T-helper 1 cell treated with Interleukin-12 subunit alpha and Interleukin-12 subunit beta and Interleukin-4 antibody, amounts not matched to agents 30 μg/mL and 1 μg/mL, for 36 hours (primary cell): ENCODE measurements around the gene CLDN7.

Source experiments
- H3K27ac Mint-ChIP-seq: one replicate; pipeline ENCODE4 v1.8.0; 2021; ENCODE audit warnings: mild to moderate bottlenecking, mixed read lengths
- H3K27me3 Mint-ChIP-seq: one replicate; pipeline ENCODE4 v1.8.0; 2021; ENCODE audit warnings: low read depth, mixed read lengths
- H3K36me3 Mint-ChIP-seq: one replicate; pipeline ENCODE4 v1.8.0; 2021; ENCODE audit warnings: low read depth, mixed read lengths
- H3K4me1 Mint-ChIP-seq: one replicate; pipeline ENCODE4 v1.8.0; 2021; ENCODE audit warnings: low read depth, mixed read lengths
- H3K4me3 Mint-ChIP-seq: one replicate; pipeline ENCODE4 v1.8.0; 2021; ENCODE audit warnings: mild to moderate bottlenecking, moderate library complexity, mixed read lengths
- H3K9me3 Mint-ChIP-seq: one replicate; pipeline ENCODE4 v1.8.0; 2021; ENCODE audit warnings: mixed read lengths

The CLDN7 gene

DNA sequence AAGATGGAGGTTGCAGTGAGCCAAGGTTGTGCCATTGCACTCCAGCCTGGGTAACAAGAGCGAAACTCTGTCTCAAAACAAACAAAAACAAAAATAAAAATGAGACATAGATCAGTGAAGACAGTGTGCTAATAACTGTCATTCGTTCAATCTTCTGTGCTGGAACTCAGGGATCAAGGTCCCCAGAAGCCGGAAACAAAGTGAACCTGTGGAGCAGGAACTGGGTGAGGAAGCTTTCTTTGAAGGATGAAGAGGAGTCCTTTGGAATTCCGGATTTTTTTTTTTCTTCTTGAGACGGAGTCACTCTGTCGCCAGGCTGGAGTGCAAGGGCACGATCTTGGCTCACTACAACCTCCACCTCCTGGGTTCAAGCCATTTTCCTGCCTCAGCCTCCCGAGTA is 17.2 kb upstream of the CLDN7 start:
- Mint-ChIP-seq H3K4me3 (no peak overlapping the region), H3K27ac (no peak overlapping the region), H3K27me3 (peaks cover 42% of the 10 kb centered on the region), H3K36me3 (no peaks in the 10 kb centered on the region), H3K9me3 (no peaks in the 10 kb centered on the region), H3K4me1 (peaks cover 13% of the 10 kb centered on the region)

DNA sequence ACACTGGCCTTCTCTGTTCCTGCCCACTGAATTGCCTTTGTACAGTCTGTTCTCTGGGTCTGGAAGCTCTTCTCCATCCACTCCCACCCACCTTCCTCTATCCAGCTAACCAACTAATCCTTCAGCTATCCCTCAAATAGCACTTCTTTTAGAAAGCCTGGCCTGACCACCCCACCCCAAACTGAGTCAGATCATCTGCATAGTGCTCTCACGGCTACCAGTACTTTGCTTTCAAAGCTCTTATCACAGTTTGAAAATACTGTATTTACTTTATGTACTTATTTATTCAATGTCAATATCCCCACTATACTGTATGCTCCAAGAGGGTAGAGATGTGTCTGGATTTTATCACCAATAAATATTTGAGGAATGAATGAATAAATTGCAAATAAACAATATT is 4.5 kb upstream of the CLDN7 start:
- Mint-ChIP-seq H3K4me1 (peaks cover 14% of the 10 kb centered on the region), H3K4me3 (no peak overlapping the region), H3K36me3 (peaks cover 3% of the 10 kb centered on the region), H3K27ac (no peak overlapping the region), H3K27me3 (peaks cover 34% of the 10 kb centered on the region), H3K9me3 (no peaks in the 10 kb centered on the region)

DNA sequence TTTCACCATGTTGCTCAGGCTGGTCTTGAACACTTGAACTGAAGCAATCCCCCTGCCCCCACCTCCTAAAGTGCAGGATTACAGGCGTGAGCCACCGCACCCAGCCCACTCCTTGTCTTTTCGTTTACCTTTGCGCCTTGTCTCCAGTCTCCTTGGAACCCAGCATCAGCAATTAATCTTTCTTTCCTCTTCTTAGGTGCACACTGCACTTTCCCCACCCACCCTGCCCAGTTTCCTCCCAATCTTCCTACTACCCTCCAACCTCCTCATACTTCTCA is 1.5 kb upstream of the CLDN7 start:
- Mint-ChIP-seq H3K4me3 (peak overlapping the region; percentile 61), H3K9me3 (no peaks in the 10 kb centered on the region), H3K36me3 (peaks cover 9% of the 10 kb centered on the region), H3K27me3 (peaks cover 31% of the 10 kb centered on the region), H3K4me1 (peaks cover 17% of the 10 kb centered on the region), H3K27ac (no peak overlapping the region)

DNA sequence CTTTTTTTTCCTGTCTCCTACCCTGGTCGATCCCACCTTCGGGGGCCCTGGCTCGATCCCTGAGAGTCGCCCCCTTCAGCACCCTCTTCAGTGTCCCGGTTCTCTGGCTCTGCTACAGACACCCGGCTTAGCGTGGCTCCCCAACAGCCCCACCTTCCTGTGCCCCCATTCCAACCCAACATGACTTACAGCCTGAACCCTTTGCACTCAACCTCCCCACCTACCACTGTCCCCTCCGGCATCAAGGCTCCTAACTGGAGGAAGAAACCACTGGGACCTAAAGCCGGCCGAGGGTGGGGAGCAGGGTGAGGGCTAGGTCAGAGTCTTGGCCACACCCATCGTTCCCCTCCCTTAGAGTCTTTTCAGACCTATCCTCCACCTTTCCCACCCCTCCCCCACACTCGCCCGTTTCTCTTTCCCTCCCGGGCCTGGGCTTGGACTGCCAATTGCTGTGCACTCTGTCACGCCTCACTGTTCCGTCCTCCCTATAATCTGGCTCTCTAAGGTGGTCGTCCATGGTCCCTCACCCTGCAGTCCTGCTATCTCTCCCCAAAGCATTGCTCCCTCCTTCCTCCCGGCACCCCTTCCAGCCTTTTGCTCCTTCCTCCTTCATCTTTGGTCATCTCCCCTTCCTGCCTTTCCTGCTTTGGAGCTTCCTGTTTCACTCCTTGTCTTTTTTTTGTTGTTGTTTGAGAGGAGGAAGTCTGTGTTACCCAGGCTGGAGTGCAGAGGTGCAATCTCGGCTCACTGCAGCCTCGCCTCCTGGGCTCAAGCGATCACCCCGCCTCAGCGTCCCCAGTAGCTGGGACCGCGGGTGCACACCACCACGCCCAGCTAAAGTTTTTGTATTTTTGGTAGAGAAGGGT is 890 bp upstream of the CLDN7 start:
- H3K36me3 Mint-ChIP-seq, result peaks cover 11% of the 10 kb centered on the region
- H3K9me3 Mint-ChIP-seq, result no peaks in the 10 kb centered on the region
- peak overlapping the region; percentile 55 for H3K27ac Mint-ChIP-seq
- peak overlapping the region; percentile 61 for H3K4me3 Mint-ChIP-seq
- peaks cover 17% of the 10 kb centered on the region for H3K4me1 Mint-ChIP-seq
- H3K27me3 Mint-ChIP-seq, result peaks cover 31% of the 10 kb centered on the region

DNA sequence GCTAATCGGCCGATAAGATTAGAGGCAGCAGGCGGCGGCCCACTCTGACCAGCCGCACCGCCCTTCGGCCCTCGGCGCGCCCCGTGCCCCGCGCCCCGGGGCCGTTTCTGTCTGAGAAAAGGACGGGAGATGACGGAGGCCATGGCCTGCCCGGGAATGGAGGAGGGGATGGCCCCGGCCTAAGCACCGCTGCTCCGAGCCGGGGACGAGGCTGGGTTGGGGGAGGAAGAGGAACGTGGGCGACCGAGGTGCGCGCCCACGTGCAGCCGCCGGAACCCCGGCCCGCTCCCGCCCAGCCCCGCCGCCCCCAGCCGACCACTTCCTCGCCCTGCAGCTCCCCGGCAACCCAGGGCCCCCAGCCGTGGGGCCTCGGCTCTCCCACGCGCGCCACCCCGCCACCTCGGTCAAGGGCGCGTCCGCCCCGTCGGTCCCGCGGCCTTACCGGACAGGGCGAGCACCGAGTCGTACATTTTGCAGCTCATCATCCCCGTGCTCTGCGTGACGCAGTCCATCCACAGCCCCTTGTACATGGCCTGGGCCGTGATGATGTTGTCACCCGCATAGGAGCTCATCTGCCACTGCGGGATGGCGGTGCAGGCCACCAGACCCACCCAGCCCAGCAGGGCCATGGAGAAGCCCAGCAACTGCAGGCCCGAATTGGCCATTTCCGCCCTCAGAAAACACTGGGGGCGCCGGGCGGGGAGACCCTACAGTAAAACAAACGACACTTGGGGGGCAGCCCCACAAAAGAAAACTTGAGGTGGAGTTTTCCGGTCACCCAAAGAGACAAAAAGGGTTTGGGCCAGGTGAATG is 693 bp downstream of the CLDN7 start:
- no peak overlapping the region for H3K27ac Mint-ChIP-seq
- H3K36me3 Mint-ChIP-seq, result peaks cover 14% of the 10 kb centered on the region
- peaks cover 27% of the 10 kb centered on the region for H3K27me3 Mint-ChIP-seq
- H3K4me1 Mint-ChIP-seq, result peaks cover 17% of the 10 kb centered on the region
- no peaks in the 10 kb centered on the region for H3K9me3 Mint-ChIP-seq
- H3K4me3 Mint-ChIP-seq, result peak overlapping the region; percentile 58

DNA sequence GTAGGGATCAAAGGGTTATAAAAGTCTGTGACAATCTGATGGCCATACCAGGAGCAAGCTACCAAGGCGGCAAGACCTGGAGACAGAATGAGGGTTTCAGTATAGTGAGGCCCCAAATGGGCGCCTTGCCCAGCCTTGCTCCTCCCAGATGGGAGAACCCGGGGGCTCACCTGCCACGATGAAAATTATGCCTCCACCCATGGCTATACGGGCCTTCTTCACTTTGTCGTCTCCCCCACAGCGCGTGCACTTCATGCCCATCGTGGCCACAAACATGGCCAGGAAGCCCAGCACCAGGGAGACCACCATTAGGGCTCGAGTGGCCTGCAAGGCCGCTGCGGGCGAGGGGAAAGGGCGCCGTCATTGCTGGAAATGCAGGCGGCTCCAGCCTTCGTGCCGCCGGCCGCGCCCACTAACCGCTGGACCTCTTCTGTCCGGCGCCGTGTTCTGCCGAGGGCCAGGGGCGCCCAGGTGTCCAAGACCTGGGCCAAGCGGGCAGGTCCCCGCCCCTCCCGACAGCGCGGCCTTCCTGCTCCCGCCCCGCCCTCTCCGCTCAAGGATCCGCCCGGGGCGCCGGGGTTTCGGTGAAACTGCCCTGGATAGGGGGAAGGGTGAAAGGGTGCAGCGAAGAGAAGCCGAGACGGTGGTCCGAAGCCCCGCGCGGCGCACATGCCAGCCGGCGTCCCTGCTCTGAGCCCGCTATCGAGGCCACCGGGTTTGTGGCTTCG is 1.5 kb downstream of the CLDN7 start:
- peaks cover 19% of the 10 kb centered on the region for H3K4me1 Mint-ChIP-seq
- peaks cover 20% of the 10 kb centered on the region for H3K36me3 Mint-ChIP-seq
- no peak overlapping the region for H3K27ac Mint-ChIP-seq
- no peaks in the 10 kb centered on the region for H3K9me3 Mint-ChIP-seq
- no peak overlapping the region for H3K4me3 Mint-ChIP-seq
- peaks cover 27% of the 10 kb centered on the region for H3K27me3 Mint-ChIP-seq

DNA sequence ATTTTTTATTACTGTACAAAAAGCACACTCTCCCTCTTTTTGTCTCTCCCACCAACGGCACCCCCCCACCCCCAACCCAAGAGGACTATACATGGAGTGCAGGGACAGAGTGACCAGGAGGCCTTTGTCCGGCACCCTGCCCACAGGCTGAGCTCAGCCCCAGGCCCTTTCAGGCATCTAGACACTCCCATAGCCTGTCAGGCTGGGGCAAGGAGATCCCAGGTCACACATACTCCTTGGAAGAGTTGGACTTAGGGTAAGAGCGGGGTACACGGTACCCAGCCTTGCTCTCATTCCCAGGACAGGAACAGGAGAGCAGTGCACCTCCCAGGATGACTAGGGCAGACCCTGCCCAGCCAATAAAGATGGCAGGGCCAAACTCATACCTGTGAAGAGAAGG is 2.1 kb downstream of the CLDN7 start:
- no peak overlapping the region for H3K27ac Mint-ChIP-seq
- peaks cover 27% of the 10 kb centered on the region for H3K27me3 Mint-ChIP-seq
- H3K9me3 Mint-ChIP-seq, result no peaks in the 10 kb centered on the region
- H3K4me1 Mint-ChIP-seq, result peaks cover 19% of the 10 kb centered on the region
- H3K4me3 Mint-ChIP-seq, result no peak overlapping the region
- H3K36me3 Mint-ChIP-seq, result peaks cover 20% of the 10 kb centered on the region

DNA sequence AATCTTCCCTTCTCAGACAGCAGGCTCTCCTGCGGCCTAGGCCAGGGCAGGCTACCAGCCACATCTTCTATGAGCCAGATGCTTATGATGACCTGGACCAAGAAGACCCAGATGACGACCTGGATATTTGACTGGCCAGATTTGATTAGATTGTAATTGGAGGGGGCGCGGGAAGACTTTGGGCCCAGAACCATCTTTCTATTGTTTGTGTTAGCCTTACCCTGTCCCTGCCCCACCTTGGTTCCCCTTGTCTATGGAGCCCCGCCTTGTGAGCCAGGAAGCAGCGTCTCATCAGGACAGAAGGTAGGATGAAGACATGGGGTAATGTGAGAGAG is 2.8 kb downstream of the CLDN7 start:
- no peaks in the 10 kb centered on the region for H3K9me3 Mint-ChIP-seq
- peaks cover 24% of the 10 kb centered on the region for H3K36me3 Mint-ChIP-seq
- peaks cover 25% of the 10 kb centered on the region for H3K27me3 Mint-ChIP-seq
- H3K27ac Mint-ChIP-seq, result no peak overlapping the region
- H3K4me3 Mint-ChIP-seq, result no peak overlapping the region
- peaks cover 19% of the 10 kb centered on the region for H3K4me1 Mint-ChIP-seq

DNA sequence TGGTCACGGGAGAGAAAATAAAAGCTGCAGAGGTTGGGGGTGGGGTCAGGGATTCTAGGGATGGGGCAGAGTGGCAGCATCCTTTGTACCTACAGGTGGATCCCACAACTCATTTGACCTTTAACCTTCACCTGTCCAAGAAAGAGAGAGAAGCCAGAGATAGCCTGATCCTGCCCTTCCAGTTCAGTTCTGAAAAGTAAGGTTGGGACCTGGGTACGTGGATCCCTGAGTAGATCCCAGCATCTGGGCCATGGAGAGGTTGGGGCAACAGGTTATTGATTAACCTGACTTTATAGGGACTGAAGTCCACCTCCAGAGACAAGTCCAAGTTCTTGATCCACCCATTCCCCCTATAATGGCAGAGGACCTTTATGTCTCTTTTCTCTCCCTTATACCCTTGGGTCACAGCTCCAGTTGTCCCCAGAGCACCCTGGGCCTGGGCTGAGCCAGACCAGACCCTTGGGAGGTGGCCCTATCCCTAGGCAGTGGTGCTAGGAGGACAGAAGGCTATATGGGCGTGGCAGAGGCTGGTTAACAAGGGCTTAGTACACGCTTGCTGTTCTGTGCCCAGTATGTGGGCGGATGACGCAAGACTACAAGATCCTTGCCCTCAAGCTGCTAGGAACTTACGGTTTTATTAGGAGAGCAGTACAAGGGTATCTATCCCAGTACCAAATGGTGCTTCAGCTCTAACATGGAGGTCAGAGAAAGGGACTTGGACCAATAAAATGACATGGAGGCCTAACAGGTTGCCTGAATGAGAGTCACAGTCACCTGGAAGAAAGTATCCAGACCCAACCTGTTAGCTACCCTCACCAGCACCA is 3.3 kb downstream of the CLDN7 start:
- no peak overlapping the region for H3K27ac Mint-ChIP-seq

DNA sequence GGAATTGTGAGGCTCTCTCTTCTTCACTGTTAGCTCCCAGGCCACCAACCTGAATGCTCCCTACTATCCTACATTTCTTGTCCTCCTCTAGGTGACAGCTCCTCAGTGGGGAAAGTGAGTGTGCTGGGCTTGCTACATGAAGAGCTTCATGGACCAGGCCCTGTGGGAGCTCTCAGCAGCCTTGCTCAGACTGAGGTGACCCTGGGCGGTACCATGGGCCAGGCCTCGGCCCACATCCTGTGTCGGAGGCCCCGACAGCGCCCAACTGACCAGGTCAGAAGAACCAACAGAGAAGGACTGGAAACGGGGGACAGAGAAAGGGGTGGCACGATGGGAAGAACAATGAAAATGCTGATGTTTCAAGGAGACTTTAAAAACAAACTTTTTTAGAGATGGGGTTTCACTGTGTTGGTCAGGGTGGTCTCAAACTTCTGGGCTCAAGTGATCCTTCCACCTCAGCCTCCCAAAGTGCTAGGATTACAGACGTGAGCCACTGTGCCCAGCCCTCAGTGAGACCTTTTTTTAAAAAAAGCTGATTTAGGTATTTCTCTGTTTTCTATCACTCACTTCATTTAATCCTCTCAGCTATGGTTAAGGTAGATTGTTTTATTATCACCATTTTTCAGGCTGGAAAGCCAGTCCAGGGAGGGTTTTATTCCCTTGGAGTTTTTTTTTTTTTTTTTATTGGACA is 5.4 kb downstream of the CLDN7 start:
- Mint-ChIP-seq H3K36me3 (peaks cover 34% of the 10 kb centered on the region), H3K4me1 (peaks cover 16% of the 10 kb centered on the region), H3K9me3 (no peaks in the 10 kb centered on the region), H3K27ac (no peak overlapping the region), H3K4me3 (no peak overlapping the region), H3K27me3 (peaks cover 3% of the 10 kb centered on the region)

More for the DNA sequence above, 3.3 kb downstream of the CLDN7 start:
- Mint-ChIP-seq H3K9me3 (no peaks in the 10 kb centered on the region), H3K36me3 (peaks cover 26% of the 10 kb centered on the region), H3K4me3 (no peak overlapping the region), H3K4me1 (peaks cover 18% of the 10 kb centered on the region), H3K27me3 (peaks cover 19% of the 10 kb centered on the region)

DNA sequence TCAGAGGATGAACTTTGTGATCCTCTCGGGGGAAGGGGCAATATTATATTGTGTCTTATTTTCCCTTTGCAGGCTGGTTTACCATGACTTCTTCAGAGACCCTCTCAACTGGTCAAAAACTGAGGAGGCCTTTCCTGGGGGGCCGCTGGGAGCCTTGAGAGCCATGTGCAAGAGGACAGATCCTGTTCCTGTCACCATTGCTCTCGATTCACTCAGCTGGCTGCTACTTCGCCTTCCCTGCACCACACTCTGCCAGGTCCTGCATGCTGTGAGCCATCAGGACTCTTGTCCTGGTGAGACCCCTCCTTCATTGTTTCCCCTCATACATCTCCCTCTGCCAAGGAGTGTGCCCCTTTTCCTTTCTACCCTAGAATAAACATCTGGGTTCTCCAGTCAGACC is 7.8 kb downstream of the CLDN7 start:
- Mint-ChIP-seq H3K36me3 (peaks cover 34% of the 10 kb centered on the region), H3K4me1 (peaks cover 22% of the 10 kb centered on the region), H3K27me3 (no peaks in the 10 kb centered on the region), H3K9me3 (no peaks in the 10 kb centered on the region), H3K27ac (peak overlapping the region; percentile 31), H3K4me3 (peak overlapping the region; percentile 12)

DNA sequence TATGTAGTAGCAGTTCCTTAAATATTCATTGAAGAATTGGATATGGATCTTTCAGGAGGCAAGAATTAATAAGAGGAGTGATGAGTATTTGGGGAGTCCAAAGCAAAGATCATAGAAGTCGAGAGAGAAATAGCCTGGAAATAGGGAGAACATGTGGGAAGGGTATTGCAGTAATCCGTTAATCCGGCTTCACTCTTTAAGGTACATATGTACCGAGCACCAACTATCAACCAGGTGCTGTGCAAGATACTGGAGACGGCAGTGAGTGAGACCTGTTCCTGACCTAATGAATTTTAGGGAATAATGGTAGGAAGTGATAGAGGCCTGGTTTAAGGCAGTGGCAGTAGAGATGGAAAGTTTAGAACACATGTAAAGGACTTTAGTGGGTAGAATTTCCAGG is 9.2 kb downstream of the CLDN7 start:
- Mint-ChIP-seq H3K36me3 (peaks cover 27% of the 10 kb centered on the region), H3K27ac (peak overlapping the region; percentile 98), H3K9me3 (no peaks in the 10 kb centered on the region), H3K27me3 (no peaks in the 10 kb centered on the region), H3K4me1 (peaks cover 27% of the 10 kb centered on the region), H3K4me3 (peak overlapping the region; percentile 93)

DNA sequence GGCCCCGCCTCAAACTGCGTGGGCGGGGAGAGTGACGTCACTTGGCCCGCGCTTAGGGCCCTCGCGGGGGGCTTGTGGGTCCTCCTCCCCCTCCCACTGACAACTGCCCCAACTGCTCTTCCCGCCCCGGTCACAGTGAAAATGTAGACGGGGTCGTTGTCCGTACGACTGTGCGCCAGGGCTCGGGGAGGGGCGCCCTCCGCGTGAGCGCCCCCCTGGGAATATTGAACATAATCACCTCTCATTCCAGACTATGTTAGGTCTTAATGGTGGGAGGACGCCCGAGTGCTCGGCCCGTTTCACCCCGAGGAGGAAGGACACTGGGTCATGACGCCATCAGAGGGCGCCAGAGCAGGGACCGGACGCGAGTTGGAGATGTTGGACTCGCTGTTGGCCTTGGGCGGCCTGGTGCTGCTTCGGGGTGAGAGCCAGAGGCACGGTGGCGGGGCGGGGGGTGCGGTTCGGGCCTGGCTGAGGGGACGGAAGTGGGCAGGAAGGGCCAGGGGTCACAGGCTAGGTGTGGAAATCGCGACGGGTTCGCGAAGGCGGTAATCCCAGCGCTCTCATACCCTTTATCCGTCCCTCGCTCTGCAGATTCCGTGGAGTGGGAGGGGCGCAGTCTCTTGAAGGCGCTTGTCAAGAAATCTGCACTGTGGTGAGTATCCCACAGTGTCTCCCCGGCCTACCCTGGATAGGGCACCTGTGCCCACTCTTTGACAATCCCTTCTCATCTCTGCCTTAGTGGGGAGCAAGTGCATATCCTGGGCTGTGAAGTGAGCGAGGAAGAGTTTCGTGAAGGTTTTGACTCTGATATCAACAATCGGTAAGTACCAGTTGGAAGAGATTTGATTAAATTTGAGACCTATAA is 9.9 kb downstream of the CLDN7 start, which contains the start of gene ELP5:
TSS of gene ELP5 (plus strand) at position 40 of the 868 bp plus-strand sequence. CDS start at position 376, 336 bp downstream.
- Mint-ChIP-seq H3K4me1 (peaks cover 27% of the 10 kb centered on the region), H3K36me3 (peaks cover 27% of the 10 kb centered on the region)

More for the DNA sequence above, 9.9 kb downstream of the CLDN7 start, which contains the start of gene ELP5:
- H3K4me3 Mint-ChIP-seq, result peak within 1 kb of the TSS; percentile 96
- H3K27me3 Mint-ChIP-seq, result no peaks in the 10 kb centered on the region
- H3K27ac Mint-ChIP-seq, result peak within 1 kb of the TSS; percentile 98
- H3K9me3 Mint-ChIP-seq, result no peaks in the 10 kb centered on the region
